ENCODE results near the gene LAP3. TPM values are rescaled to one million over a fixed set of nuclear protein-coding genes. Genes with fewer than 3 reads are reported as not detected.
"Not testable (repeated sequence)": the region's sequence is repeated elsewhere in the genome, so short reads cannot be mapped to it uniquely, and the experiment has no call there.

Gene LAP3
- 67.0 TPM for total RNA-seq

DNA sequence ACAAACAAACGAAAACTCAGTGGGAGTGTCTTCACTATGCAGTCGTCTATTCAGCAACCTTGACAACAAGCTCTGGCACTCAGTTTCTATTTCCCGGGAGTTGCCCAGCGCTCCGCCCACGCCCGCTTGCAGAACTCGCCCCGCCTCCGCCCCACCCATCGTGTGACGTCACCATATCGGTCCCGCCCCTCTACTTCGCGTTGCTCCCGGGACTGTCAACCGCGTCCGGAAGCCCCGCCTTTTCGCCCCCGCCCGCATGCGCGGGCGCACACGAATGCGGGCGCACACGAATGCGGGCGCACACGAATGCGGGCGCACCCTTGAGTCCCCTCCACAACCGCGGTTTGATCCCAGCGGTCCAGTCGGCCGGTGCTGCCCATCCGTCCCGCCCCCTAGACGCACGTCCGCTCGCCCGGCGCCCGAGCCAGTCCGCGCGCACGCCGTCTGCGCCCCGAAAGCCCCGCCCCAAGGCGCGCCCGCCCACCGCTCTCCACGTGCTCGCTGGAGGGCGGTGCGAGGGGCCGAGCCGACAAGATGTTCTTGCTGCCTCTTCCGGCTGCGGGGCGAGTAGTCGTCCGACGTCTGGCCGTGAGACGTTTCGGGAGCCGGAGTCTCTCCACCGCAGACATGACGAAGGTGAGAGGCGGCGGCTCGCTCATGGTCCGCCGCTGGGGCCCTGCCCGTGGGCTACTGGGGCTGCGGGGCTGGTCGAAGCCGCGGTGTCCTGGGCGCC, at the start of gene LAP3:
TSS of gene LAP3 (plus strand) at position 267 of the 733 bp plus-strand sequence. CDS start at position 535, 268 bp downstream.
- peak; percentile 99 for DNase-seq (ENCODE audit: low spot score)
- peak; percentile 93 for ATAC-seq

GRCh38 chr4:17528551-17529165, 48.3 kb upstream of the LAP3 start:
- ATAC-seq, result no peak

GRCh38 chr4:17531538-17532285, 45.3 kb upstream of the LAP3 start:
- ATAC-seq (no peak), DNase-seq (ENCODE audit: low spot score) (no peak)

More at GRCh38 chr4:17528551-17529165, 48.3 kb upstream of the LAP3 start:
- no peak for DNase-seq (ENCODE audit: low spot score)

GRCh38 chr4:17534705-17535104, 42.3 kb upstream of the LAP3 start:
- DNase-seq (ENCODE audit: low spot score), result no peak
- no peak for ATAC-seq

DNA sequence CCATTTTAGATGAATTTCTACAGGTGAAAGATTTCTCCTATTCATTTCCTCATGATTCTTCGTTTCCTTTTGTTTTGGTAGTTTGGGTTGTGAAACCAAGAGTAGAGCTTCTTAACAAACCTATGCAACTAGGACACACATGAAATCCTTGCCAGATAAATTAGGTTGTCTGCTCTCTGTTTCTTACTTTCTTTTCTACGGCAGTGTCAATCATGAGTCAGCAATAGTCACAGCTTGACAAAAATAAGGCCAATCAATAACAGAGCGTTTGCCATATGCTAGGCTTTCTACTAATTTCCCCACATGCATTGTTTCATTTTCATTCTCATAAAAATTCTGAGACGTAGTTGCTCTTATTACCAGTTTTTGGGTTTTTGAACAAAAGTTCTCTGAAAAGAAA, 41.8 kb upstream of the LAP3 start:
- ATAC-seq, result peak; percentile 77
- DNase-seq (ENCODE audit: low spot score), result no peak

DNA sequence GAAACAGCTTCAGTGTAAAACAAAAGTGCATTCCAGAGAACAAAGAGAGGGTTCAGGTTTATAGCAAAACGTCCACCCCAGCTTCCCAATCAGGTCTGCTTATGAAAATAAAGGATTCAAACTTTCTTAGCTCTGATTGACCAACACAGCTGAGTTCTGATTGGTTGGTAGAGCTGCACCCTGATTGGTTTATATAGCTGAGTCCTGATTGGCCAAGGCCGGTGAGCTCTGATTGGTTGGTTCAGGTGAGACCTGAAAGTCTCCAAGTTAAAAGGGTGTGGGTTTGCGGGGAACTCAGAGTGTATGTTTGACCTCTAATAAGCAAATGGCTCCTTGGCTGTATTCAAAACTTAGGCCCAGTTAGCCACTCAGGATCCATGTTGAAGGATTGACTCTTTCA, 41.1 kb upstream of the LAP3 start:
- no peak for DNase-seq (ENCODE audit: low spot score)
- peak; percentile 46 for ATAC-seq

GRCh38 chr4:17537060-17537459, 39.9 kb upstream of the LAP3 start:
- not testable (repeated sequence) for DNase-seq (ENCODE audit: low spot score)
- peak; percentile 65 for ATAC-seq

DNA sequence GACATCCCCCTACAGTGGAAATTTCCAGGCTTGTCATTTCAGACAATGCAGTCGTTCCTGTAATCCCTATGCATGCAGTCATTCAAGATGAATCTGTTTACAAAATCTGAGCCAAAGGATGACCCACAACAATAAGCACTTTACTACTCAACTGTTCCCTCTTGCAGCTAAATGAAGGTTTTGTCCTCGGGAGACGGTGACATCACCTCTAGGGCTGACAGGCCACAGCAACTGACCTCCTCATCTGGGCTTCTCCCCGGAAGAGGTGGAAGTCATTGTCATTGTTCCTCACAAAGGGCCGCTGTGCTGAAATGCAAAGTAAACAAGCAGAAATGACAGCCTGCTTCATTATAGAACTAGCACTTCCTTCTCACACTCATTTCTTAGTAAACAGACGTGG, 32.8 kb upstream of the LAP3 start:
- DNase-seq (ENCODE audit: low spot score) (no peak), ATAC-seq (no peak)

DNA sequence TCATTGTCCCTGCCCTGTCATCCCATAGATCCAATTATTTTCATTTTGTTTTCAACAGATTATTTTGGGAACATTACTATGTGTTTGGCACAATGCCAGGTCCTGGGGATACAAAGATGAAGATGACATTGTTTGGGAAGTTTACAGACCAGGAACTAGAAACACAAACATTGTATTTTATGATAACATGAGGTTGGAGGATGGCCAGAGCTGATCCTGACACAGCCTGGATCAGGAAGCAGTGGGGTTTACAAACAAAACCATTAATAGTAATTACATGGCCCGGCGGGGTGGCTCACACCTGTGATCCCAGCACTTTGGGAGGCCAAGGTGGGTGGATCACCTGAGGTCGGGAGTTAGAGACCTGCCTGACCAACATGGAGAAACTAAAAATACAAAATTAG, 32.2 kb upstream of the LAP3 start:
- ATAC-seq (no peak), DNase-seq (ENCODE audit: low spot score) (no peak)

DNA sequence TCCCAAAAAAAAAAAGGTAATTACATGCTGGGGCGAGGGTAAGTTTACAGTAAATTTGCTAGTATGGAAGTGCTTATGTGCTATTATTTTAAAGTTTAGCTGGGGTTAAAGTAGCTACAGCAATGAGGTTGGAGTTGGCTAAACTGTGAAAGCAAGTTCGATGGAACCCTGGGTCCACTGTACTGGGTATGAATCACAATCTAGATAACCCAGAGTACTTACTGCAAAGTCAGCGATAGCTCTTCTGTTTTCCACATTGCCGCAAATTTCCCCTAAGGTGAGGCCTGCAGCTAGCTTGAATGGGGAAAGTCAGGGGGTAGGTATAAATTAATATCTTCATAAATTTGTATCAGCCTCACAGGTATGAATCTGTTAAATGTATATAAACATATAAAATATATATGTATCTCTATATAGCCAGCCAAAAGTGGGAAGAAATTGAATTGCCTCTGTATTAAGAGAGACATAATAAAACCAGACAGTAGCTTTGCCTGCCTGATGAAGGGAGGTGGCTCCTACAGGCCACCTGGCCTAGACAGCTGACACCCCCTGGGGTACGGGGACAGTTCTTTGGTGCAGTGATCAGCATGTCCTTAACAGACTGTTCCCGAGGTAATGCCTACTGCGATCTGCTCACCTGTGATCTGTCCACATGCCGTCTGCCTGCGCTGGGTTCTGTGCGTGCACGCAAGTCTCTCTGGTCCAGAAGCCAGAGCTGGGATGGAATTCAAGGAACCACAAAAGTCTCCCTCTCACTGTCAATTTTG, 31.4 kb upstream of the LAP3 start:
- DNase-seq (ENCODE audit: low spot score) (no peak), ATAC-seq (no peak)

DNA sequence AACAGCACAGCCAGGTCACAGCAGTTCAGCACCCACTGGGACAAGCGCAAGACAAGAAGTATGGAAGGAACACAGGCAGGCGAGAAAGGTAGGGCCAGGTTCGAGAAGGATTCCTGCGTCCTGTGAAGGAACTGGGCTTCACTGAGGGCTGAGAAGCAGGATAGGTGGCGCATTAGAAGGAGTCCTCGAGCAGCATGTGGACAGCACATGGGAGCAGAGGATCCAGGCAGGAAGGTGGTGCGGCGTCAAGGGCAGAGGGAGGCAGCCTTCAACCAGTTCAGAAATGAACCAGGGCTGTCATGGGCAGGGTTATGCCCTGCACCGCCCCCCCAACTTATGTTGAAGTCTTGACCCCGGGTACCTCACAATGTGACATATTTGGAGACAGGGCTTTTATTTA, 30.8 kb upstream of the LAP3 start:
- ATAC-seq, result no peak
- DNase-seq (ENCODE audit: low spot score), result no peak

DNA sequence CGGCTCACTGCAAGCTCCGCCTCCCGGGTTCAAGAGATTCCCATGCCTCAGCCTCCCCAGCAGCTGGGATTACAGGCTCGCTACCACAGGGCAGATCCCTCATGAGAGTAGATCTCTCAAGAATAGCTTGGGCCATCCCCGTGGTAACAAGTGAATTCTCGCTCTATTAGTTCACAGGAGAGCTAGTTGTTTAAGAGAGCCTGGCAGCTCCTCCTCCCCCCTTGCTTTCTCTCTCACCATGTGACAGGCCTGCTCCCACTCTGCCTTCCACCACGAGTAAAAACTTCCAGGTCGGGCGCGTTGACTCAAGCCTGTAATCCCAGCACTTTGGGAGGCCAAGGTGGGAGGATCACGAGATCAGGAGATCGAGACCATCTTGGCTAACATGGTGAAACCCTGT, 30.3 kb upstream of the LAP3 start:
- DNase-seq (ENCODE audit: low spot score) (no peak), ATAC-seq (no peak)

- ATAC-seq (no peak), DNase-seq (ENCODE audit: low spot score) (no peak)
Observed at GRCh38 chr4:17550549-17550948, 26.4 kb upstream of the LAP3 start.

- ATAC-seq (peak; percentile 54), DNase-seq (ENCODE audit: low spot score) (no peak)
Observed at GRCh38 chr4:17552427-17552826, 24.6 kb upstream of the LAP3 start.

DNA sequence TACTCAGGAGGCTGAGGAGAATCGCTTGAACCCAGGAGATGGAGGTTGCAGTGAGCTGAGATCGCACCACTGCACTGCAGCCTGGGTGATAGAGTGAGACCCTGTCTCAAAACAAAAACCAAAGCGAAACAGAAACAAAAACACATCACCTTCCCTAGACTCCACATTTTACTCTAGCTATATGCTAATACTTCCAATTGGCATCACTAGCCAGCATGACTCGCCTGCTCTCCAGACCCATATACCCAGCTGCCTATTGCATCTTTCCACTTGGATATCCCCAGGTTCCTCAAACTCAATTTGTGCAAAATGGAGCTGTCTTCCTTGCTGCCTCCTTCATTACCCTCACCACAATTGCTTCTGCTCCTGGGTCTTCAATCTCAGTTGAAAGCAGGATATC, 22.4 kb upstream of the LAP3 start:
- DNase-seq (ENCODE audit: low spot score), result no peak
- ATAC-seq, result no peak

GRCh38 chr4:17556498-17556897, 20.5 kb upstream of the LAP3 start:
- DNase-seq (ENCODE audit: low spot score) (peak; percentile 70), ATAC-seq (peak; percentile 68)

- DNase-seq (ENCODE audit: low spot score), result no peak
- ATAC-seq, result no peak
Observed at GRCh38 chr4:17557880-17558279, 19.1 kb upstream of the LAP3 start.

DNA sequence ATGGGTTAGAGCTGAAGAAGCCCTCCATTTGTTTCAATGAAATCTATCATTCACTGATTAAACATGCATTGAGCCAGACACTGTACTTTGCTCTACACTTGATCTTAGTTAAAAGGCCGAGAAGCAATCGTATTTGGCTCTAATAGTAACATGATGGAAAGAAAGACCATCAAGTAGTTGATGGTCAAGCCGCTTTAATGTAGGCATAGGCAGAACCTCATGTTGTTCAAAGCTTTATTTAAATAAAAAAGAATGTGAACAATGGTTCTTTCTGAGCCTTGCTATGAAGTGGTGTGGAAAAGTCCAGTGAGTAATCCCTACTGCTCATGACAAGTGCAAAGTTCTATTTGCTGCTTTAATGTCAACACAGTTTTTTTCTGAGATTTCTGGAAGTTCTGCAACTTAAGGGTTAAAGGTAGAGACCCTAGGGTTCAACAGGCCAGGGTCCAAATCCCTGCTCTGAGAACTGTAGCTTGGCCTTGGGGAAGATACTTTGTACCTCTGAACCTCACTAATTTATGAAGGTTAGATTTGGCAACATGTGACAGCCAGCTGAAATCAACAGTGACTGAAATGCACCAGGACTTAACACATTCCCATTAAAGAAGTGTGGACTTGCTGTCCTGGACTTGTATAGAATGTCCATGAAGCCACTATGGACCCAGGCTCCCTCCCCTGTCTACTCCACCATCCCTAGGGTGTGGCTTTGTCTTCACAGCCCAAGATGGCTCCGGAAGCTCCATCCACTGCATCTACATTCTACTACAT, 17.9 kb upstream of the LAP3 start:
- peak; percentile 71 for DNase-seq (ENCODE audit: low spot score)
- peak; percentile 73 for ATAC-seq

GRCh38 chr4:17559709-17560048, 17.3 kb upstream of the LAP3 start:
- no peak for DNase-seq (ENCODE audit: low spot score)

DNA sequence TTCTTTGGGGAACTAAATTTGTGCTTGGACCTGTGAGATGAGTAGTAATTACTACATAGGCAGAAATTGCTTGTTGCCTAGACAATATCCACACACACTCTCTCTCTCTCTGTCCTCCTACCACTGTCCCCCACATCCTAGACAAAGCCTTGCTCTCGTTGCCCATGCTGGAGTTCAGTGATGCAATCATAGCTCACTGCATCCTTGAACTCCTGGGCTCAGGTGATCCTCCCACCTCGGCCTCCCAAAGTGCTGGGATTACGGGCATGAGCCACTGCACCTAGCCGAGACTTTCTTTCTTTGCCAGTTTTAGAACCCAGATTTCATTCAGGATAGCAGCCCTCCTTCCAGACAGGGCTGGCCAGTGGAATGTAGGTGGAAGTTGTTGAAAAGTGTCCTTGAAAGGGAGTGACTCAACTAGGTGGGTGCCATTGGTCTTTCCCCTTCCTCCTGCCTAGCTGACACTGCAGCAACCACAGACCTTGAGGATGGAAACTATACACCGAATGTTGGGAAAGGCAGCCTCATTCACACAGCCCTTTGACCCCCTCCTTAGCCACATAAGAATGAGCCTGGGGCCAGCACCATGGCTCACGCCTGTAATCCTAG, 16.8 kb upstream of the LAP3 start:
- ATAC-seq (no peak), DNase-seq (ENCODE audit: low spot score) (no peak)

More at GRCh38 chr4:17559709-17560048, 17.3 kb upstream of the LAP3 start:
- no peak for ATAC-seq
